ENCODE measurements around the gene LBHD2.

LBHD2 gene

DNA sequence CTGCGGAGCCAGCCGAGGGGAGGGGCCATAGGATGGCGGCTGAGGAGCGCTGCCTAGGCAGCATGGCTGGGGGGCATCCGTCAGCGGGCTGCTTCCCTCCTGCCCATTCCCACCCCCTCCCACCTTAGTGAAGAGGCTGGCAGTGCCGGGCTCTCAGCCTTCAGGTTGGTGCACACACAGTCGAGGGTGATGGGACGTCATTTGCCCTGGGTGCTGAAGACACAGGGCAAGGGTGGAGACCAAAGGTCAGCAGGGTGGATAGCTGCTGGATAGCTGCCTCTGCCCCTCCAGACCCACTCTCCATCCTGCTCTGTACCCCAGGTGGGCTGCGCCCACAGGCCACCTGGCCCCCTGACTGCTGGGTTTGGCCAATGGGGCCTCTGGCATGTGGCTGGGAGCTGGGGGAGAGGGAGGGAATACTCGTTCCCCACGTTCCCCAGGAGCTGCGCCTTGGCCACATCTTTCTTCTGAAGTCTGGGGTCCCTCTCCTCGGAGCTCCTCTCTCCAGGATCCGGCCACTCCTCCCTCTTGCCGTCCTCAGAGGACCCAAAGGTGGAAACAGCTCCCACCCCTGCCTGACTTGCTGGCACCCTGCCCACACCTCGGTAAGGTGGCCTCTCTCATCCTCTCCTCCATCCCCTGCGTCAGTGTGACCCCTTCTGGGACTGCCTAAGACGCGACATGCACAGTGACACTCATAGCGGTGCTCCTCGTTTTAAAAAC lies 15.5 kb upstream of the LBHD2 start:
- no peak for DNase-seq (ENCODE audit: low read depth in 1 of 2, low spot score in 1 of 2)

DNA sequence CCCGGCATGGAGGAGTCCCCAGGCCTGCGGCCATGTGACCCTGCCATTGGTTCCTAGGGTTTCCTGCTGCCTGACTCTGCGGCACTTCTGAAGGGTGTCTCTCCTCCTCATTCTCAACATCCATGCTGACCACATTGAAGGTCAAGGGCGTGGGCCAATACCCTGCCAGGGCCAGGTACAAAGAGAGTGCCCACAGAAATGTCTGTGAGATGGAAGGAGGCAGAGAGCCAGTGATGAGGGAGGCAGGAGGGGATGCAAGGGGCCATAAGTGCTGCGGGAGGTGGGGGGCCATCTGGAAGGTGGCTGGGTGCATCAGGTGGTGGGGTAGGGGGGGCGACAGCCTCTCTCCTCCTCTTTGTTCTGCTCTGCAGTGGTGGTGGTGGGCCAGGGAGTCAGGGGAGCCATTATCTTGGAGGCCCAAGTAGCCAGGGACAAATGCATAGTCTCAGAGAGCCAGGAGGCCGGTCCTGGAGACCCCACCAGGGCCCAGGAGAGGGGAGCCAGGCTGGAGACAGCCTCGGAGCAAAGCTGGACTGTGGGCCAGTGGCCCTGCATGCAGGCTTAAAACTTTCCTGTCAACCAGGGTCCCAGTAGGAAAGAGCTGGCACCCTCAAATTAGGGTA lies 13.6 kb upstream of the LBHD2 start:
- DNase-seq (ENCODE audit: low read depth in 1 of 2, low spot score in 1 of 2), result no peak

DNA sequence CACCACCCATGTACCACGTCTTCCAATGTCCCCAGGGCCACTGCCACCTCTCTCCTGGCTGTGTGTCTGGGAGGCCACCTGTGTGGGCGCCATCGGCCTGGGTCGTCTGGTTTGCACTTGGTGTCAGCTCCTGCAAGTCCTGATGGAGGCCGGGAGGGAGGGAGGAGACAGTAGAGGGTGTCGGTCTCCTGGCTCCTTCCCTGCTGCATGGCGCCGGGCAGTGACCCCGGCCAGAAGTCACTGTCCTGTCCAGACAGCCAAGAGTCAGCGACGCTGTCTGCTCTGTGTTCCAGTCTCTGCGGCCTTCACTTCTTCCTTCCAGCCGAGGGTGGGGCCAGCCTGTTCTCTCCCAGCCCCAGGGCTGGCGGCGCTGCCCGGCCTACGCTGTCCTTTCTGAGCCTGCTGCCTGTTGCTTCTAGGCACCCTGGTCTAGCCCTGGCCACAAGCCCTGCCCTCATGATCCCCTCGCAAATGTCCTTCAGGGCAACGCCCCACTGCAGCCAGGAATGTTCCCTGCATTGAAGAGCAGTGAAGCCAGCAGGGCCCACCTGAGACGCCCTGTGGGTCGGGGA lies 13.0 kb upstream of the LBHD2 start:
- no peak for DNase-seq (ENCODE audit: low read depth in 1 of 2, low spot score in 1 of 2)

DNA sequence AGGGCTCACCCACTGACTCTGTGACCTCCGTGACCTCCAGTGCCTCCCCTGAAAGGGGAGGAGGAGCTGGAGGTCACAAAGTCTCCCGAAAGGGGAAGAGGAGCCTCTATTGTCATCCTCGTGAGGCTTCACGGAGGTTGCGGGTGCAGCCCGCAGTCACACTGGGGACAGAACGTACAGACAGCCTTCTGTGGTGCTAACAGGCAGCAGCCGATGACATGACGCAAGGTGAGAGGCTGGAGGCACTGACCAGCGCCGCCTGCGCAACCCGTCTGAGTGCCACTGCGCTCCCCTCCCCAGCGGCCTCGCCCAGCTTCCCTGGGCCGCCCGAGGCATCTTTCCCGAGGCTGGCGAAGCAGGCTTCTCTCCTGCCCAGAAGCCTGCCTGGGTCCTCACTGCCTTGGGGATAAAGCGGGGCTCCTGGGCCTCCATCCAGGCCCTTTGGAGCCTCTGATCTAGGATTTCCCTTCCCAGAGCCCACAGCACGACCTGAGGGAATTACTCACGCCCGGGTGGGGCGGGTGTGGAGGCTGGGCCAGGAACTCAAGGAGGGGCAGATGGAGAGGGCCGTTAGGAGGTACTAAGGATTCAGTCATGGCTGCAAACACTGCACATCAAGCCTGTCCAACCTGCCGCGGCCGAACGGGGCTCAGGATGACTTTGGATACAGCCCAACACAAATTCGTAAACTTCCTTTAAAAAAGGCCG lies 12.3 kb upstream of the LBHD2 start:
- no peak for DNase-seq (ENCODE audit: low read depth in 1 of 2, low spot score in 1 of 2)

DNA sequence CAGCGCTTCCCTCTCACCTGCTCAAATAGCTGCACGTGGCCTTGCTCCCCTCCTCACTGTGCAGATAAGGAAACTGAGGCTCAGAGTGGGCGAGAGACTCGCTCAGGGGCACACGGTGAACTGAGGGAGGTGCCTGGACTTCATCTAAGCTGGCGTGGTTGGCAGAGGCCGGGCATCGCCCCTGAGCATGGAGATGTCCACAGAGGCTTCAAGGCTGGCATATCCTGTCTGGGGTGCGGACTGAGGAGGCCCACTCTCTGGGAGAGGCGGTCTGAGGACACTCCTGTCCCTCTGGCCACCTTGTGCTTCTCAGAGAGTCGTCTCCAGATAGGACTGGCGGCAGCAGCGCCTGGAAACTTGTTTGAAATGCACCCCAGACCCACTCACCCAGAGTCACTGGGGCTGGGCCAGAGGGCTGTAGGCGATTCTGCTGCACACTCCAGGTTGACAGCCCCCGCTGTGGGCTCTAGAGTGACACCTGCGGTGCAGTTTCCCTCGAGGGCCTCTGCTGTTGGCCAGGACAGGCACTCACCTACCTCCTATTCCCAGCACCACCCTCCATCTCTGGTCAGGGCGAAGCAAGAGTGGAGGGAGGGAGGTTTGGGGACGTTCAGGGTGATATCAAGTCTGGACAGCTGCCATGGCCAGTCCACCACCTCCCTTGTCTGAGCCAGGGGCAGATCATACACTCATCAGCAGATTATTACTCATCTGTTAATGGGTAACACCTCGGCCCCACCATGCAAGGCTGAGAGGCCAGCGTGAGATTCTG lies 11.2 kb upstream of the LBHD2 start:
- no peak for DNase-seq (ENCODE audit: low read depth in 1 of 2, low spot score in 1 of 2)

DNA sequence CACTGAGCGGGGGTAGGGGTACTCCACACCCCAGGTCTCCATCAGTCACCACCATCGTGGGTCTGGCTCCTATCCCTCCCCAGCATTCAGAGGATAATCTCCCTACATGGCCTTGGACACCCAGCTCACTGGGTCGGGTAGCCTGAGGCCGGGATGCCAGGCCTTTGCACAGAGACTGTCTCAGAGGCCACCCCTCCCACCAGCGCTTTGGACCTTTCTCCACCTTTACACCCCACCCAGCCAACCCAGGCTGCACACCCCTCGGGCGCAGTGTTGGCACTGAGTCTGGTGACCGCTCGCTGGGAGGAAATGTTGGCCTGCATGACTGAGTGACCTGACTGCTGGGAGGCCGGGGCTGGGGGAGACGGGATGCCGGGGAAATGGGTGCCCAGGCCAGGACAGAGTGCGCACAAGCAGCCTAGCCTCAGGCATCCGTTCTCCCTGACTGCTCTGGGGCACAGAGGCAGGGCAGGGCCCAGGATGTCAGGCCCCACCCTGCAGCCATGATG lies 10.6 kb upstream of the LBHD2 start:
- no peak for DNase-seq (ENCODE audit: low read depth in 1 of 2, low spot score in 1 of 2)

DNA sequence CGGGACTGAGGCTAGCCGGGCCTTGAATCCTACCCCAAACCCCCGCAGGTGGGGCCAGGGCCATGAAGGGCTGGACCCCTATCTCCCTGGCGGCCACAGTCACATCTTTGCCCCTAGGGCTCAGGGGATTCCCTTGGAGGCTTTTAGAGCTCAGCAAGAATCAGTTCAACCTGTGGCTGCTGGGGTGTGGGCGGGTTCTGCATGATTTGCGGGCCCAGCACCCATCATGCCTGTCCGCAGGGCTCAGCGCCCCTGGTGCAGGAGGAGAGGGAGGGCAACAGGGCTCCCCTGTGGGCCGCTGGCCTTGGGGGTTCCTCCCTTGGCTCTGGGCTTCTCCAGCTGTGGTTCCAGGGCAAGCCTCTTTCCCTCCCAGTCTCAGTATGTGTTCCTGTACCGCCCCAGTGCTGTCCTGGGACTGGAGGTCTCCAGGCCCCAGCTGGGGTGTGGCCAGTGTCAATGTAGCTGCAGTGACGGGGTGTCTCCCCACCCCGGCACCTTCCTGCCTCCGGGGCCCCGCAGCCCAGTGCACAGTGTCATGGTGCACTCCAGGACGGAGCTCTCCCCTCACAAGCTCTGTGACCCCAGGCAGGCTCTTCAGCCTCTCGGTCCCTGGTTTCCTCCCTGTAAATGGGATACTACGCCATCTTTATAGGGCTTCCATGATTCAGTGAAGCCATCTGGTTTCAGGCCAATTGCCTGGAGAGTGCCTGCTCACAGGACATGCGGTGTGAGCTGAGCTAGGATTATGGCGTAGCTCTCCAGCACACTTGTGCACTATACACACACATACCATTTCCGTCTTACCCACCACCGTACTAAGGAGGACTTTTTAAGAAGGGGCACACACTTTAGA lies 9.9 kb upstream of the LBHD2 start:
- no peak for DNase-seq (ENCODE audit: low read depth in 1 of 2, low spot score in 1 of 2)

DNA sequence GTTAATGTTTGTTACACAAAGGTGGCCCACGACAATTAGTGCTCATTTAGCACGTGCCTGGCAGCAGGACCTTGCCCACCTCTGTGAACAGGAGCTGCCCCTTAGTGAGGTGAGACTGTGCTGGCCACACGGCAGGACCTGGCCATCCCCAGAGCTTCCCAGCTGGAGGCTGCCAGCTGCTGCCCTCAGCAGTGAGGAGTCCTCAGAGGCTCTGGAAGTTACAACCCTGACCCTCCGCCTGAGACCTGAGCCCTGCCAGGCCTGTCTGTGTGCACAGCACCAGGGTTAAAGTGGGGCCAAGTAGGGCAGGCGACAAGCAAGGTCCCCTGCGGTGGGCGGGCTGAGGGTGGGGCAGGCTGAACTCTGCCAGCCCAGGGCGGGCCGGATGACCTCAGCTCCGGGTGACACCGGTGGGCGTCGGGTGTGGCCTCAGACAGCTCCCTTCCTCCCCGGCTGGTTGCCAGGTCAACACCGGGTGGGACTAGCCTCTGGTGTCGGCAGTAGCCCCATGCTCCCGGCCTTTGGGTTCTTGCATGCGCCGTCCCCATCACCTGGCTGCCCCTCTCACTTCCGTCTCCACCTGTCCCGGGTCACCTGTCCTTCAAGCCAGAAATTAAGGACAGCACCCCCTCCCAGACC lies 9.2 kb upstream of the LBHD2 start:
- no peak for DNase-seq (ENCODE audit: low read depth in 1 of 2, low spot score in 1 of 2)

DNA sequence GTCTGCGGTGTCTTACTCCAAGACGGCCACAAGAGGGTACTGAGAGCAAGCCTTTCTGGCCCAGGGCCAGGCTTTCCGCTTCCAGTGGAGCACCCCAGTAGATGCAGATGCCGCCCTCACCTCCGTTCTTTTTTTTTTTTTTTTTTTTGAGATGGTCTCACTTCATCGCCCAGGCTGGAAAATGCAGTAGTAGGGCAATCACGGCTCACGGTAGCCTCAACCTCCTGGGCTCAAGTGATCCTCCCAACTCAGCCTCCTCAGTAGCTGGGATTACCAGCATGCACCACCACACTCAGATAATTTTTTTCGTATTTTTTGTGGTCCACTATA lies 5.6 kb upstream of the LBHD2 start:
- peak in 1 of 2 donors; percentile 69 for DNase-seq (ENCODE audit: low read depth in 1 of 2, low spot score in 1 of 2)

DNA sequence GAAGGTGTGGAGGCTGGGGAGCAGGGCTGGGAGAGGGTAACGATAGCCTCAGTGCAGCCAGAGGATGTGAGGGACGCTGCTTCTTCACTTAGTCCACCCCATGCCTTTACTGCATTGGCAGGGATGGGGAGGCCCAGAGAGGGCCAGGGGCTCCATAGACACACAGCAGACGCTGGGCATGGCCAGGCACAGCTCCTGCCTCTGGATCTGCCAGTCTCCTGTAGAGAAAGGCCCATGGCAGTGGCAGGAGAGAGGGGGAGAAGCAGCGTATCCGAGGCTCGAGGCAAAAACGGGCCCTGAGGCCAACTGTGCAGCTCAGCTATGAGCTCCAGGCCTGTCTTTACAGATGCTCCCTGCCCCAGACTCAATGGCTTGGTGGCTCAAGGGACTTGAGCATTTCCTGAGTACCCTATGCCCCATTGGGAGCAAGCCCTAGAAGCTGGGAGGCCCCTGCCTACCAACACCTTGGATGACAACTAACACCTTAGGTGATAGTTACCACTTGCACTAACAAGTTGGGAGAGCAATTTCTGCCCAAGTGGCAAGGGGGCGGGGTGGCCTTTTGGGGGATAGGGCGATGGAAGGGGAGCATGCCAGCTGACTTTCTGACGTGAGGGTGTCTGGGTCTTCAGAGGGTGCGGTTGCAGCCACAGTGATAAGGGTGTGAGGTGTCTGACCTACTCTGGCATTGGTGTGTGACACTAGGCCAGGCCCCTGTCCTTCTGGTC lies 5.0 kb upstream of the LBHD2 start:
- DNase-seq (ENCODE audit: low read depth in 1 of 2, low spot score in 1 of 2), result no peak

DNA sequence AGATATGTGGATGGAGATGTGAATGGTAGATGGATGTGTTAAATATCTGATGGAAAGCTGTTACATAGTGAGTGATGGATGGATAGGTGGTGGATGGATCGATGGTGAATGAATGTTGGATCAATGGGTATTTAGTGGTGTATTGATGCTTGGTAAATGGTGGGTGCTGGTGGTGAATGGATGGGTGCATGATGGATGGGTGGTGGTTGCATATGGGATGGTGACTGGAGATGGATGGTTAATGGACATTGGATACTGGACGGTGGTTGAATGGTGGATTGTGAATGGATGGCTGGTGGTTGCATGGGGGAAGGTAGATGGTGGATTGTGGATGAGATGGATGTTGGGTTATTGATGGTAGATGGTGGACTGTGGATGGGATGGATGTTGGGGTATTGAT lies 2.1 kb upstream of the LBHD2 start:
- no peak for DNase-seq (ENCODE audit: low read depth in 1 of 2, low spot score in 1 of 2)

DNA sequence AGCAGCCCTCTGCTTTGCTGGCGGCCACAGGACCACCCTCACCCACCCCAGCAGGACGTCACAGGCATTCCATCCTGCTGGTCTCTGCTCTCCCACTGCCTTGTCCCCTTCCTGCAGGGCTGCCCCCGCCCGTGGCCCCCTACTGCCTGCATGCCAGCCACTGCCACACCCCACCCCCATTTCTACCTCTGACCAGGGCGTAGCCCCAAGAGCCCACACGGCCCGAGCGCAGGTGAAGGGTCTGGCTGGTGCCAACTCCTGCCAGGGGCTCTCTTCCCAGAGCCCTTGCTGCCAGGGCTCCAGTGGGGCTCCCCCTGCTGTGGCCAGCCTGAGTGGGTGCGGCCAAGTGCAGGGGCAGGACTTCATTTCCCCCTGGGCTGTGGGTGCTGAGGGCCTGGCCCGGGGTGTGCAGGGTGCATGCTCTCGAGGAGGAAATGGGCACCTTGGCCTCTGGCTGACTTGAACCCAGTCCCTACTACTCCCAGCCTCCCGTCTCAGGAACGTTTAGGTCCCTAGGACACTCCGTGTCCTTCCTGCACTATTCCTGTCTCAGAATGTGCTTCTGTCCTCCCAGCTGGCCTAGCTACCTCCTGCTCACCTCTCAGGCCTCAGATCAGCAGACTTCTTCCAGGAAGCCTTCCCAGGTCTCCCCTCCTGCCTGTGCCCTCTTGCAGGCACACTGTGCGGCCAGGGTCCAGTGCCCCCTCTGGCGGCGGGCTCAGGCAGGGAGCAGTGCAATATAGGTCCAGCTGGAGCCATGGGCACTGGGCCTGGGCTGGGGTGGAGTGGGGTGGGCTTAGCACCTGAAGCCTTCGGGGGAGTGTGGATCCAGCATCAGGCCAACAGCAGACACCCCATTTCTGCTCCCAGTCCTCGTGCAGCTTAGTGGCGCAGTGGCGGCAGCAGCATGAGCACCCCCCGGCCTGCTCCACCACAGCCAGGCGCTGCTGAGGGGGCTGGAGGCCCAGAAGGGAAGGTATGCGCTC lies 1.4 kb downstream of the LBHD2 start:
- no peak for DNase-seq (ENCODE audit: low read depth in 1 of 2, low spot score in 1 of 2)

DNA sequence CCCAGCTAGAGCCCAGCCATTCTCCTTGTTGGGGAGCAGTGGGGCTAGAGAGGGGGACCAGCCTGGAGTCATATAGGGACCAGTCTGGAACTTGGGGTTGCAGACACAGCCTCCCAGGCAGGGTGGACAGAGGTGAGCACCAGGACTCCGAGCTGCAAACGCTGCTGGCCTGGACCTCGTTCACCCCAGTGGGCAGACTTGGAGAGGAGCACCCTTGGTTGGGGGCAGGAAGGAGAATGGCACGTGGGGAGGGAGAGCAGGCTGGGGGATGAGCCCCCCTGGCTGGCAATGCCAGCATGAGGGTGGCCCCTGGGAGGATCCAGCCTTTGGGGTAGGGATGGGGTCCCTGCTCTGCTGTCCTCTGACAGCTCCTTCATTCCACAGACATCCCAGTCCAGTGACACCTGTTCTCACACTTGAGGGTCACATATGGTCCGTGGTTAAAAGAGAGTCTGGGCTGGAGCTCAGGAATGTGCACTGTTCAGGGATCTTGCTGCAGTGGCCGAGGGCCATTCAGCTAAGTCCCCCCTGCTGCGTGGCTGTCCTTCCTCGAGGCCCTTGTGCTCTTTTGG lies 2.8 kb downstream of the LBHD2 start:
- DNase-seq (ENCODE audit: low read depth in 1 of 2, low spot score in 1 of 2), result no peak

DNA sequence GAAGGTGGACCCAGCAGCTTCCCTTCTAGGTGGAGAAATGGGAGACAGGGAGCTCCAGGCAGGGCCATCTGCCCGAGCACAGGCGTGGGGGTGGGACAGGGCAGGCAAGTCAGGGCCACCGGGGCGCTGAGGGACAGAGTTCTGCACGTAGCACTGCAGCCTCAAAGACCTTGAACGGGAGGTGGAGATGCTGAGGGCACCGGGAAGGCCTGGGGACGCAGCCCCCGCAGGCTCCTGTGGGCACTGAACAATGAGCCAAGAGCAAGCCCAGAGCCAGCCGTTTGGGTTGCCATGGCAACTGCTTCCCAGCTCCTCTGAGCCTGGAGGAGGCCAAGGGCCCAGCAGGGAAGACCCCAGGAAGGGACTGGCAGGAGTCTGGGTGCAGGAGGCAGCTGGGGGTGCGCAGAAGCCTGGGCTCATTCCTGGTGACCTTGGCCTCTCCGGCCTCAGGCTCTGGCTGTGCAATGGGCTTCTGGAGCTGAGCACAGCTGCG lies 3.4 kb downstream of the LBHD2 start:
- no peak for DNase-seq (ENCODE audit: low read depth in 1 of 2, low spot score in 1 of 2)

DNA sequence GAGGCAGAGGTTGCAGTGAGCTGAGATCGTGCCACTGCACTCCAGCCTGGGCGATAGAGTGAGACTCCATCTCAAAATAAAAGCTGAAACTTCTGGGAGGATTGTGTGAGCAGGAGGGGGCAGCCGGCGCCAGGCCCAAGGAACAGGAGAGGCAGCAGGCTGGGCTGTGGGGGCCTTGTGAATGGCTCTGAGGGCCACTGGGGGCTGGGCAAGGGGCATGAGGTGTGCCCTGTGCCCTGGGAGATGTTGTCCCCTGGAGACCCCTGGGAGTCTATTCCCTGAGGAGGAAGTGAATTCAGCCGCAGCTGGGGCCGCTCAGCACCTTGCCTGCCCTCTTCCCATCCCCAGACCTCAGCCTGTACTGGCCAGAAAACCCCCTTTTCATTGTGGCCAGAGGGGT lies 4.9 kb downstream of the LBHD2 start:
- no peak for DNase-seq (ENCODE audit: low read depth in 1 of 2, low spot score in 1 of 2)

DNA sequence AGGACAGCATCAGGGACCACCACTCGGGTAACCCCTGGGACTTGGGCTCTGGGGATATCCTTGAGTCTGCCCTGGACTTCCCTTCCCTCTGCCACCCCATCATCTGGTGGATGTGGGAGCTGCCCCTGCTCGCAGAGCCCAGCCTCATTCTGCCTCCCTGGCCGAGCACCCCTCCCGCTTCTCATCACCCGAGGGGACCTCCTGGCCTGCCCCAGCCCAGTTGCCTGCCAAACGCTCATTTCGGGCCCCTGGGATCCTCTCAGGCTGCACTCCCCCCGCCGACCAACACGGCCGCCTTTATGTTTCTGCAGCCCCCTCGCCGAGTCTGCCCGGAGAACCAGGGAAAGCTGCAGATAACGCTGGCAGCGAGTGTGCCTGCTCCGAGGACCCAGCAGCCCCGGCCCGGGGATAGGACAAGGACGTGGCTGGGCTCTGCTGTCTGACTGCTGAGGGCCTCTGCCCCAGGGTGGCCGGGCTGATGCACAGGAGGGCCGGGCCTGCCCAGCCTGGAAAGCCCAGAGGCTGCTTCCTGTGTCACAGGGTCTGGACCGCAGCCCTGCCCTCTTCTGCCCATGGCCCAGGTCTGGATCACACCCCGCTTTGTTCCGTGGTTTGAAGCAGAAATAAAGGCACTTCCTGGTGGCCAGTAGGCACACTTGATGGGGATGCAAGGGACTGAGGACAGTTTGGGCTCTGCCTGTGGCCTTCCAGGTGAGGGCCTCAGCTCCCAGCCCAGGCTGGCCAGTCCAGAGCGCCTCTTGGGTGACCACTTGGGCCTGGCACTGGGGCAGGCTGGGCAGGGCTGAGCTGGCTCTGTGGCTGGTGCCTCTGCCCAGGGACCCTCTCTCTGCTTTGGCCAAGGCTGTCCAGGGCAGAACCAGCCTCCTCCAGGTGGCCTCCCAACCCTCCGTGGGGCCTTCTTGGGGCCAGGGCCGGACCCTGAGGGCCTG lies 5.7 kb downstream of the LBHD2 start:
- no peak for DNase-seq (ENCODE audit: low read depth in 1 of 2, low spot score in 1 of 2)
